ENCODE measurements around the gene TRIO.

TRIO gene

GRCh38 chr5:14421851-14422250, 278.7 kb downstream of the TRIO start:
- no peak for DNase-seq

- DNase-seq, result no peak
Observed at GRCh38 chr5:14424011-14424685, 281.0 kb downstream of the TRIO start.

GRCh38 chr5:14425559-14425958, 282.4 kb downstream of the TRIO start:
- no peak for DNase-seq

GRCh38 chr5:14426521-14426920, 283.4 kb downstream of the TRIO start:
- DNase-seq, result no peak

- DNase-seq, result no peak
Observed at GRCh38 chr5:14428302-14429081, 285.4 kb downstream of the TRIO start.

GRCh38 chr5:14429101-14430050, 286.2 kb downstream of the TRIO start:
- no peak for DNase-seq

- no peak for DNase-seq
Observed at GRCh38 chr5:14431534-14431933, 288.4 kb downstream of the TRIO start.

GRCh38 chr5:14432931-14433589, 289.9 kb downstream of the TRIO start:
- DNase-seq, result no peak

GRCh38 chr5:14435481-14435880, 292.3 kb downstream of the TRIO start:
- no peak for DNase-seq

- peak; percentile 8 for DNase-seq
Observed at GRCh38 chr5:14436122-14436521, 293.0 kb downstream of the TRIO start.

- DNase-seq, result no peak
Observed at GRCh38 chr5:14436801-14437542, 293.8 kb downstream of the TRIO start.

- DNase-seq, result peak; percentile 77
Observed at GRCh38 chr5:14438195-14438606, 295.1 kb downstream of the TRIO start.

GRCh38 chr5:14439087-14439871, 296.1 kb downstream of the TRIO start:
- no peak for DNase-seq

- DNase-seq, result no peak
Observed at GRCh38 chr5:14440223-14440581, 297.1 kb downstream of the TRIO start.

- no peak for DNase-seq
Observed at GRCh38 chr5:14440582-14441431, 297.7 kb downstream of the TRIO start.

- DNase-seq, result no peak
Observed at GRCh38 chr5:14441641-14442040, 298.5 kb downstream of the TRIO start.

- no peak for DNase-seq
Observed at GRCh38 chr5:14442536-14442935, 299.4 kb downstream of the TRIO start.

- no peak for DNase-seq
Observed at GRCh38 chr5:14443671-14444093, 300.5 kb downstream of the TRIO start.

- no peak for DNase-seq
Observed at GRCh38 chr5:14444161-14444560, 301.0 kb downstream of the TRIO start.

- no peak for DNase-seq
Observed at GRCh38 chr5:14445013-14445412, 301.9 kb downstream of the TRIO start.
